Brain pericyte (primary cell): ENCODE measurements around the gene ASB18.

Source experiments
- DNase-seq: peaks from one replicate; pipeline ENCODE4 v3.0.0-alpha.2; 2012; ENCODE audit warnings: low read depth, low spot score

ASB18 gene

GRCh38 chr2:236208019-236208926 lies 55.9 kb downstream of the ASB18 start:
- no peak for DNase-seq

GRCh38 chr2:236207472-236207871 lies 56.7 kb downstream of the ASB18 start:
- DNase-seq = no peak

- DNase-seq = no peak
Measured at GRCh38 chr2:236205867-236206645, 58.1 kb downstream of the ASB18 start.

- no peak for DNase-seq
Measured at GRCh38 chr2:236204953-236205352, 59.3 kb downstream of the ASB18 start.

- no peak for DNase-seq
Measured at GRCh38 chr2:236200378-236200777, 63.8 kb downstream of the ASB18 start.

- no peak for DNase-seq
Measured at GRCh38 chr2:236196366-236196765, 67.8 kb downstream of the ASB18 start.

- no peak for DNase-seq
Measured at GRCh38 chr2:236195726-236196125, 68.5 kb downstream of the ASB18 start.

GRCh38 chr2:236194786-236195185 lies 69.4 kb downstream of the ASB18 start:
- no peak for DNase-seq

GRCh38 chr2:236193026-236193425 lies 71.2 kb downstream of the ASB18 start:
- DNase-seq = no peak

- DNase-seq = no peak
Measured at GRCh38 chr2:236190674-236191073, 73.5 kb downstream of the ASB18 start.

GRCh38 chr2:236184701-236185100 lies 79.5 kb downstream of the ASB18 start:
- no peak for DNase-seq

GRCh38 chr2:236180831-236181453 lies 83.3 kb downstream of the ASB18 start:
- no peak for DNase-seq

GRCh38 chr2:236180076-236180816 lies 84.0 kb downstream of the ASB18 start:
- no peak for DNase-seq

- DNase-seq = no peak
Measured at GRCh38 chr2:236179236-236180075, 84.8 kb downstream of the ASB18 start.

- DNase-seq = no peak
Measured at GRCh38 chr2:236178890-236179235, 85.3 kb downstream of the ASB18 start.

GRCh38 chr2:236177967-236178889 lies 86.0 kb downstream of the ASB18 start:
- DNase-seq = no peak

GRCh38 chr2:236177604-236177966 lies 86.6 kb downstream of the ASB18 start:
- DNase-seq = no peak

GRCh38 chr2:236176951-236177350 lies 87.3 kb downstream of the ASB18 start:
- no peak for DNase-seq

GRCh38 chr2:236176417-236176816 lies 87.8 kb downstream of the ASB18 start:
- DNase-seq = no peak
